HAP-1 (cell line): ENCODE results near the gene CAMK4.

Source experiments
- DNase-seq, 2 experiments: peaks; one replicate each; pipeline ENCODE4 v3.0.0-alpha.2; 2016 to 2020; ENCODE audit warnings: low spot score in 2 of 2
- H3K27me3 ChIP-seq: fragments of 250-450 bp; sonication (Bioruptor Pico); 2 replicates; pipeline ENCODE4 v1.5.1; 2020; ENCODE audit warnings: low read depth, mild to moderate bottlenecking, moderate library complexity
- H3K36me3 ChIP-seq: fragments of 250-450 bp; sonication (Bioruptor Pico); replicated peaks from 2 replicates; pipeline ENCODE4 v1.5.1; 2020; ENCODE audit warnings: mild to moderate bottlenecking
- H3K4me1 ChIP-seq: fragments of 250-450 bp; sonication (Bioruptor Pico); 2 replicates; pipeline ENCODE4 v1.5.1; 2020; ENCODE audit warnings: mild to moderate bottlenecking
- H3K4me3 ChIP-seq: fragments of 250-450 bp; sonication (Bioruptor Pico); 2 replicates; pipeline ENCODE4 v1.5.1; 2020; ENCODE audit warnings: mild to moderate bottlenecking, moderate library complexity
- H3K9me3 ChIP-seq: fragments of 250-450 bp; sonication (Bioruptor Pico); 2 replicates; pipeline ENCODE4 v1.5.1; 2020; ENCODE audit warnings: mild to moderate bottlenecking, moderate library complexity
- in situ Hi-C: fragments of 300-500 bp; cut with MboI; formaldehyde crosslinking; loops from 3 replicates; pipeline ENCODE4 v1.14.3; 2020; ENCODE audit warnings: low sequenced_read_pairs, inconsistent platforms, mixed read lengths

CAMK4 gene

GRCh38 chr5:111234125-111234524 is 9.9 kb downstream of the CAMK4 start:
- no peak overlapping the region for H3K4me3 ChIP-seq
- H3K27me3 ChIP-seq, result no peaks in the 10 kb centered on the region
- no peaks in the 10 kb centered on the region for H3K4me1 ChIP-seq
- DNase-seq, result no peak
- H3K36me3 ChIP-seq, result no peaks in the 10 kb centered on the region
- no peaks in the 10 kb centered on the region for H3K9me3 ChIP-seq
- in situ Hi-C loops, result no loop called here

GRCh38 chr5:111235635-111236034 is 11.5 kb downstream of the CAMK4 start:
- no peaks in the 10 kb centered on the region for H3K36me3 ChIP-seq
- no peak for DNase-seq
- in situ Hi-C loops, result no loop called here

GRCh38 chr5:111236348-111236747 is 12.2 kb downstream of the CAMK4 start:
- DNase-seq, result no peak
- H3K9me3 ChIP-seq, result no peaks in the 10 kb centered on the region
- H3K4me3 ChIP-seq, result no peak overlapping the region
- H3K36me3 ChIP-seq, result no peaks in the 10 kb centered on the region
- H3K4me1 ChIP-seq, result no peaks in the 10 kb centered on the region
- in situ Hi-C loops, result no loop called here
- no peaks in the 10 kb centered on the region for H3K27me3 ChIP-seq

More at GRCh38 chr5:111235635-111236034, 11.5 kb downstream of the CAMK4 start:
- H3K9me3 ChIP-seq, result no peaks in the 10 kb centered on the region
- no peaks in the 10 kb centered on the region for H3K27me3 ChIP-seq
- H3K4me3 ChIP-seq, result no peak overlapping the region
- no peaks in the 10 kb centered on the region for H3K4me1 ChIP-seq

GRCh38 chr5:111236995-111237394 is 12.8 kb downstream of the CAMK4 start:
- in situ Hi-C loops, result no loop called here
- no peaks in the 10 kb centered on the region for H3K36me3 ChIP-seq
- H3K27me3 ChIP-seq, result no peaks in the 10 kb centered on the region
- DNase-seq, result no peak
- H3K9me3 ChIP-seq, result no peaks in the 10 kb centered on the region
- H3K4me1 ChIP-seq, result no peaks in the 10 kb centered on the region
- no peak overlapping the region for H3K4me3 ChIP-seq

GRCh38 chr5:111237470-111237869 is 13.3 kb downstream of the CAMK4 start:
- DNase-seq, result no peak
- Histone ChIP-seq H3K4me3 (no peak overlapping the region), H3K4me1 (no peaks in the 10 kb centered on the region), H3K9me3 (no peaks in the 10 kb centered on the region), H3K27me3 (no peaks in the 10 kb centered on the region), H3K36me3 (no peaks in the 10 kb centered on the region)
- in situ Hi-C loops, result no loop called here

GRCh38 chr5:111238431-111239225 is 14.4 kb downstream of the CAMK4 start:
- Histone ChIP-seq H3K36me3 (no peaks in the 10 kb centered on the region), H3K9me3 (no peaks in the 10 kb centered on the region), H3K4me3 (no peak overlapping the region), H3K27me3 (no peaks in the 10 kb centered on the region), H3K4me1 (no peaks in the 10 kb centered on the region)
- DNase-seq, result no peak
- in situ Hi-C loops, result no loop called here

- H3K4me1 ChIP-seq, result no peaks in the 10 kb centered on the region
- H3K4me3 ChIP-seq, result no peak overlapping the region
- no peaks in the 10 kb centered on the region for H3K36me3 ChIP-seq
- H3K9me3 ChIP-seq, result no peaks in the 10 kb centered on the region
- in situ Hi-C loops, result no loop called here
- no peaks in the 10 kb centered on the region for H3K27me3 ChIP-seq
- no peak for DNase-seq
These were observed 17.5 kb downstream of the CAMK4 start for GRCh38 chr5:111241696-111242095.

- no peak for DNase-seq
- no peaks in the 10 kb centered on the region for H3K27me3 ChIP-seq
- in situ Hi-C loops, result no loop called here
- H3K9me3 ChIP-seq, result no peaks in the 10 kb centered on the region
- H3K4me1 ChIP-seq, result no peaks in the 10 kb centered on the region
- H3K36me3 ChIP-seq, result no peaks in the 10 kb centered on the region
- no peak overlapping the region for H3K4me3 ChIP-seq
These were observed 18.4 kb downstream of the CAMK4 start for GRCh38 chr5:111242606-111243005.

- DNase-seq, result no peak
- in situ Hi-C loops, result no loop called here
- Histone ChIP-seq H3K4me1 (no peaks in the 10 kb centered on the region), H3K4me3 (no peak overlapping the region), H3K27me3 (no peaks in the 10 kb centered on the region), H3K36me3 (no peaks in the 10 kb centered on the region), H3K9me3 (no peaks in the 10 kb centered on the region)
These were observed 19.1 kb downstream of the CAMK4 start for GRCh38 chr5:111243318-111243717.

- H3K9me3 ChIP-seq, result no peaks in the 10 kb centered on the region
- DNase-seq, result no peak
- H3K4me3 ChIP-seq, result no peak overlapping the region
- in situ Hi-C loops, result no loop called here
- no peaks in the 10 kb centered on the region for H3K27me3 ChIP-seq
- H3K36me3 ChIP-seq, result no peaks in the 10 kb centered on the region
- no peaks in the 10 kb centered on the region for H3K4me1 ChIP-seq
These were observed 21.5 kb downstream of the CAMK4 start for GRCh38 chr5:111245654-111246053.

- no peaks in the 10 kb centered on the region for H3K36me3 ChIP-seq
- no peak for DNase-seq
- no peak overlapping the region for H3K4me3 ChIP-seq
- H3K9me3 ChIP-seq, result no peaks in the 10 kb centered on the region
- no peaks in the 10 kb centered on the region for H3K4me1 ChIP-seq
- in situ Hi-C loops, result no loop called here
- H3K27me3 ChIP-seq, result no peaks in the 10 kb centered on the region
These were observed 22.3 kb downstream of the CAMK4 start for GRCh38 chr5:111246459-111246858.

- DNase-seq, result no peak
- in situ Hi-C loops, result no loop called here
These were observed 24.4 kb downstream of the CAMK4 start for GRCh38 chr5:111248571-111248970.

GRCh38 chr5:111251921-111252320 is 27.7 kb downstream of the CAMK4 start:
- Histone ChIP-seq H3K4me1 (no peaks in the 10 kb centered on the region), H3K36me3 (no peaks in the 10 kb centered on the region), H3K27me3 (no peaks in the 10 kb centered on the region), H3K9me3 (no peaks in the 10 kb centered on the region), H3K4me3 (no peak overlapping the region)
- in situ Hi-C loops, result loop anchor here (25.0 kb wide), 1 partner anchor 490 kb away; no protein-coding TSS in a partner anchor
- DNase-seq, result no peak

More at GRCh38 chr5:111248571-111248970, 24.4 kb downstream of the CAMK4 start:
- Histone ChIP-seq H3K4me1 (no peaks in the 10 kb centered on the region), H3K9me3 (no peaks in the 10 kb centered on the region), H3K36me3 (no peaks in the 10 kb centered on the region), H3K4me3 (no peak overlapping the region), H3K27me3 (no peaks in the 10 kb centered on the region)

- no peaks in the 10 kb centered on the region for H3K36me3 ChIP-seq
- no peaks in the 10 kb centered on the region for H3K27me3 ChIP-seq
- H3K4me3 ChIP-seq, result no peak overlapping the region
- H3K4me1 ChIP-seq, result no peaks in the 10 kb centered on the region
- no peak for DNase-seq
- H3K9me3 ChIP-seq, result no peaks in the 10 kb centered on the region
- in situ Hi-C loops, result loop anchor here (25.0 kb wide), 1 partner anchor 491 kb away; no protein-coding TSS in a partner anchor
These were observed 28.8 kb downstream of the CAMK4 start for GRCh38 chr5:111252799-111253545.
